Hepatocyte (in vitro differentiated cells): ENCODE results near the gene METAP1D.

Source experiments
- CTCF ChIP-seq: fragments of 200-600 bp; sonication (generic); IDR thresholded peaks from 2 replicates; pipeline ENCODE4 v1.5.1; 2016; ENCODE audit warnings: antibody characterized with exemption, mild to moderate bottlenecking; ENCODE audit not compliant: poor library complexity
- EZH2 ChIP-seq: fragments of 200-600 bp; sonication (generic); IDR thresholded peaks from 2 replicates; pipeline ENCODE4 v1.6.1; 2016; ENCODE audit warnings: antibody characterized with exemption, mild to moderate bottlenecking, borderline replicate concordance

DNA sequence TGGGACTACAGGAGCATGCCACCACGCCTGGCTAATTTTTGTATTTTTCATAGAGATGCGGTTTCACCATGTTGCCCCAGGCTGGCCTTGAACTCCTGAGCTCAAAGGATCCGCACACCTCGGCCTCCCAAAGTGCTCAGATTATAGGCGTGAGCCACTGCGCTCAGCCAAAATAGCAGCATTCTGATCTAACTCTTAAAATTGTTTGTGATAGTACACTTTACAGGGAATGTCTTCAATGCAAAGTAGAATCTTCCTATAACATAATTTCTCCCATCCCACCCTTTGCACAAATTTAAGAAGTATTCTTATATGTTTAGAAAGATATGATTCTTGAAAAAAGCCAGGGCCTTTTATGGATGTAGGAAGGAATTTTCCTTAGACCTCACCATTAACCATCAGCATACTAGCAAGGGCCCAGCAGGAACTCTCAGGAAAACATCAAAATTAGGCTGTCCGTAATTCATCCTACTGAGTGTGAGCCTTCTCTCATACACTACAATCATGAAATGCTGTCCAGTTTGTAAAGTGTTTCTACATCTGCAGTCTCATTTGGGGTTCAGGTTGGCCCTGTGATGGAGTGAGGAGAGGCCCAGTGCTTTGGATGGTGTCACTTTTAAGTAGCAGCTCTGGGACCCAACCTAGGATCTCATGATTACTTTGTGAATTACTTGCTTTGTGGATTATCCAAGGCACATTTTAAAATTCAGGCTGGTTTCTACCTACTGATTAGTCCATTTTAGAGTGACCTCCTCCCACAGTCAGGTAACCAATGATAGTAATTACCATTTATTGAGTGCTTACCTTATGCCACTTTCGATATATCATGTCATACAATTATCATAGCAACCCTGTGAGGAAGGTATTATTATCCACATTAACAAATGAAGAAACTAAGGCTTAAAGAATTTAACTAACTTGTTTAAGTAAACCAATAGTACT lies 48.1 kb downstream of the METAP1D start:
- TF ChIP-seq CTCF (no peak), EZH2 (no peak)
